HL-60 (cell line): ENCODE results near the gene KCNH2.

Experiments
- CTCF ChIP-seq: IDR thresholded peaks from one replicate; pipeline ENCODE4 v1.5.1; 2011; ENCODE audit warnings: low read length, control low read depth, inconsistent platforms; ENCODE audit not compliant: insufficient read depth
- REST ChIP-seq: IDR thresholded peaks from 2 replicates; pipeline ENCODE4 v1.6.1; 2012; ENCODE audit warnings: low read depth; ENCODE audit not compliant: insufficient replicate concordance

GRCh38 chr7:150976529-150977381 lies 1.4 kb downstream of the KCNH2 start:
- no peak for TF ChIP-seq CTCF
- no peak for TF ChIP-seq REST
